OCI-LY1 (cell line): ENCODE data around the gene GSK3B.

Experiments
- H2AFZ ChIP-seq: fragments of 200-600 bp; sonication (generic), shearing (Covaris generic); 2 replicates; pipeline ENCODE4 v1.6.0; 2014; ENCODE audit warnings: antibody characterized with exemption, mild to moderate bottlenecking, low read length
- H3F3A ChIP-seq: fragments of 200-600 bp; sonication (generic), shearing (Covaris generic); 2 replicates; pipeline ENCODE4 v1.6.0; 2014; ENCODE audit warnings: mild to moderate bottlenecking, antibody characterized with exemption, low read length, moderate library complexity; ENCODE audit not compliant: insufficient read depth
- H3K27ac ChIP-seq: fragments of 200-600 bp; sonication (generic); 2 replicates; pipeline ENCODE4 v1.5.1; 2014; ENCODE audit warnings: low read length, mixed run types, mild to moderate bottlenecking, low read depth; ENCODE audit not compliant: poor library complexity, severe bottlenecking
- H3K27me3 ChIP-seq: fragments of 200-600 bp; sonication (generic); 2 replicates; pipeline ENCODE4 v1.6.0; 2014; ENCODE audit warnings: antibody characterized with exemption, mild to moderate bottlenecking, low read length, moderate library complexity; ENCODE audit not compliant: insufficient read depth
- H3K36me3 ChIP-seq: fragments of 200-600 bp; sonication (generic); 2 replicates; pipeline ENCODE4 v1.6.1; 2014; ENCODE audit warnings: mild to moderate bottlenecking, antibody characterized with exemption, low read length, moderate library complexity, mixed read lengths; ENCODE audit not compliant: insufficient read depth
- H3K4me1 ChIP-seq: fragments of 200-600 bp; sonication (generic); 2 replicates; pipeline ENCODE4 v1.5.1; 2014; ENCODE audit warnings: mild to moderate bottlenecking, low read length, moderate library complexity; ENCODE audit not compliant: insufficient read depth, severe bottlenecking
- H3K4me2 ChIP-seq: fragments of 200-600 bp; sonication (generic), shearing (Covaris generic); 2 replicates; pipeline ENCODE4 v1.6.1; 2014; ENCODE audit warnings: low read length
- H3K4me3 ChIP-seq: fragments of 200-600 bp; sonication (generic); 2 replicates; pipeline ENCODE4 v1.5.1; 2014; ENCODE audit warnings: low read length, low read depth, mild to moderate bottlenecking, mixed read lengths; ENCODE audit not compliant: poor library complexity, severe bottlenecking
- H3K79me2 ChIP-seq: fragments of 200-600 bp; shearing (Covaris generic); 2 replicates; pipeline ENCODE4 v1.6.1; 2016; ENCODE audit warnings: mixed run types, low read length, mixed read lengths; ENCODE audit not compliant: insufficient read depth
- H3K9ac ChIP-seq: fragments of 200-600 bp; sonication (generic), shearing (Covaris generic); 2 replicates; pipeline ENCODE4 v1.6.1; 2014; ENCODE audit warnings: mild to moderate bottlenecking, low read length, mixed read lengths
- H3K9me2 ChIP-seq: fragments of 200-600 bp; sonication (generic), shearing (Covaris generic); 2 replicates; pipeline ENCODE4 v1.6.1; 2014; ENCODE audit warnings: low read depth, mild to moderate bottlenecking, low read length, mixed read lengths
- H3K9me3 ChIP-seq: fragments of 200-600 bp; shearing (Covaris generic); 2 replicates; pipeline ENCODE4 v1.6.1; 2014; ENCODE audit warnings: low read length, mixed read lengths
- H4K20me1 ChIP-seq: fragments of 200-600 bp; sonication (generic), shearing (Covaris generic); 2 replicates; pipeline ENCODE4 v1.6.0; 2016; ENCODE audit warnings: mild to moderate bottlenecking, low read length; ENCODE audit not compliant: insufficient read depth
- CTCF ChIP-seq: fragments of 200-600 bp; sonication (generic), shearing (Covaris generic); IDR thresholded peaks from 2 replicates; pipeline ENCODE4 v1.5.1; 2017; ENCODE audit warnings: mild to moderate bottlenecking, antibody characterized with exemption, low read length, moderate library complexity, mixed read lengths
- EZH2 ChIP-seq: fragments of 200-600 bp; sonication (generic), shearing (Covaris generic); IDR thresholded peaks from 2 replicates; pipeline ENCODE4 v1.8.0; 2017; ENCODE audit warnings: borderline replicate concordance, mixed run types, mild to moderate bottlenecking, antibody characterized with exemption, low read length, moderate library complexity, mixed read lengths

The GSK3B gene

GRCh38 chr3:120129718-120130513 is 35.7 kb upstream of the GSK3B start:
- H3K4me2 ChIP-seq = no peak overlapping the region
- H3K27me3 ChIP-seq = no peaks in the 10 kb centered on the region
- H3K36me3 ChIP-seq = no peaks in the 10 kb centered on the region
- no peaks in the 10 kb centered on the region for H3F3A ChIP-seq
- H3K9me3 ChIP-seq = no peaks in the 10 kb centered on the region
- no peak overlapping the region for H3K9ac ChIP-seq
- no peaks in the 10 kb centered on the region for H3K9me2 ChIP-seq
- H3K79me2 ChIP-seq = no peaks in the 10 kb centered on the region
- H4K20me1 ChIP-seq = no peaks in the 10 kb centered on the region
- no peak for TF ChIP-seq EZH2
- no peak for TF ChIP-seq CTCF
- no peak overlapping the region for H2AFZ ChIP-seq
- H3K4me3 ChIP-seq = no peak overlapping the region
- H3K27ac ChIP-seq = no peak overlapping the region
- H3K4me1 ChIP-seq = no peaks in the 10 kb centered on the region

- no peak for TF ChIP-seq EZH2
- TF ChIP-seq CTCF = no peak
- Histone ChIP-seq H3K9ac (no peak overlapping the region), H3F3A (no peaks in the 10 kb centered on the region), H4K20me1 (no peaks in the 10 kb centered on the region), H3K9me2 (no peaks in the 10 kb centered on the region), H3K27ac (no peak overlapping the region), H3K4me3 (no peak overlapping the region), H2AFZ (no peak overlapping the region), H3K4me2 (no peak overlapping the region), H3K36me3 (no peaks in the 10 kb centered on the region), H3K9me3 (no peaks in the 10 kb centered on the region), H3K27me3 (no peaks in the 10 kb centered on the region), H3K4me1 (no peaks in the 10 kb centered on the region), H3K79me2 (no peaks in the 10 kb centered on the region)
These were observed 34.8 kb upstream of the GSK3B start for GRCh38 chr3:120129051-120129450.

GRCh38 chr3:120125992-120126391 is 31.7 kb upstream of the GSK3B start:
- Histone ChIP-seq H4K20me1 (no peaks in the 10 kb centered on the region), H3K4me1 (no peaks in the 10 kb centered on the region), H3K4me2 (no peak overlapping the region), H3K27me3 (no peaks in the 10 kb centered on the region), H3K9me3 (no peaks in the 10 kb centered on the region), H3K4me3 (no peak overlapping the region), H3K9ac (no peak overlapping the region), H3F3A (no peaks in the 10 kb centered on the region), H3K36me3 (no peaks in the 10 kb centered on the region), H3K9me2 (no peaks in the 10 kb centered on the region), H3K79me2 (no peaks in the 10 kb centered on the region), H2AFZ (no peak overlapping the region), H3K27ac (no peak overlapping the region)
- TF ChIP-seq CTCF (no peak), EZH2 (no peak)
